GM18873 (cell line): Measurements from ENCODE around the gene OR9G4.

ENCODE experiments used
- ATAC-seq: cut with Tn5 transposase; IDR thresholded peaks from one replicate; pipeline ENCODE4 v1.9.1; 2021; ENCODE audit warnings: mild to moderate bottlenecking, moderate library complexity, moderate number of reproducible peaks; ENCODE audit not compliant: unreplicated experiment, low FRiP score

OR9G4 gene

DNA sequence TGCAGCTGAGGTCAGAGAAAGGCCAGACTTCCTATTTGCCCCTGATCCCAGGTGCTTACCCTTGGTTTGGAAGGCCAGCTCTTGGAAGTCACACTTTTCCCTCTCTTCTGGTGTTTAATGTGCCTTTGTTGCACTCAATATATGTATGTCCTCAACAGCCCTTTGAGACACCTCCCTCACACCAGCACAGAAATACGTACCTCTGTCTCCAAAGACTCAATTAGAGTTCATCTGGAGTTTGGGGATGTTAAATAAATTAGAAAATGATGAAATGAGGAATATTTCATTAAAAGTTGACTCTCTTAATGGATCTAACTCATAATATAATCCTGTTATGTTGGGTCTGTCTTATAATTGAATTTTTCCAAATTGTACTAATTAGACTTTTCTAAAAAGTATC, at the start of gene OR9G4:
Gene OR9G4 (minus strand): TSS at position 101 of the 400 bp plus-strand sequence. CDS start 4,931 bp downstream, outside the sequence.
- ATAC-seq, result no peak

DNA sequence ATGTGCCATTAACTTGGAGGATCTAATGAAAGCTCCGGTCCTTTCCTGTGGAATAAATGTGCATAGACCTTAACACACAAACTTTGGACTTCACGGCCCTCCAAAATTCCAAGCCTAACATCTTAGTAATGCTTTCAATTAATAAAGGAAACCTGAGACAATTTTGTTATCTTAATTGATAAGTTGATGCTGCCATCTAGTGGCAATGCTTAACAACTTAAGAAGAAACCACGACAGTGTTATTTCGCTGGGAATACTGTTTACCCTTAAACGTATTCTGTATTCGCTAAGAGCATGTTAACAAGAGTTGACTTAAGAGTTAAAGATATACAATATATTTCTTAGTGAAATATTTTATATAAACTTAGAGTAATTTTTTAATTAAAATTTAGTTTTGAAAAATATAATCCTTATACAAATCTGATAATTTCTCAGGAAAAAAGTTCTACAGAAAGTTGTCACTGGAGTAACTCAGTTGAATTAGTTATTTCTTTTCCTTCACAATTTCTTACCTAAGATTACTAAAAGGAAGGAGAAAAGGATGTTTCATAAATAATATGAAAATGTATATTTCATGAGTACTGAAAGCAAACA, 35.0 kb upstream of the OR9G4 start:
- ATAC-seq, result no peak

DNA sequence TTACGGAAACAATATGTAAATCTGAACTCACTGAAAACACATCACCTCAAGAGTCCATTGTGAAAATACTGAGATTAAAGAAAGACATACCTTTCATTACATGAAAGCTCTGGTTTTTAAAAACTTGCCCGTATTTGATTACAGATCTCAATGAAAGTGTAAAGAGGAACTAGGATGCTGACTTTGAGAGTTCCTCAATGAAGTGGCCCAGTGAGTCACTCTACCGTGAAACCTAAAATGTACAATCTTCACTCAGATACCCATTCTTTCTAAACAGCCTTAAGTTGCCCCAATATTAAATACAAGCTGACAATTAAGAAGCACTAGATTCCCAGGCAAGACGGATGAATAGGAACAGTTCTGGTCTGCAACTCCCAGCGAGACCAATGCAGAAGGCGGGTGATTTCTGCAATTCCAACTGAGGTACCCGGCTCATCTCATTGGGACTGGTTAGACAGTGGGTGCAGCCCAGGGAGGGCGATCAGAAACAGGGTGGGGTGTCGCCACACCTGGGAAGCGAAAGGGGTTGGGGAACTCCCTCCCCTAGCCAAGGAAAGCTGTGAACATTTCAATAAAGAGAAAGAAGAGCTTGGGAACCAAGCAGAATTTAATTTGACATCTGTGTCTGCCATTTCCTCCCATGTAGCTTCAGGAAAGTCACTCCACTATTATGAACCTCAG, 33.8 kb upstream of the OR9G4 start:
- no peak for ATAC-seq

DNA sequence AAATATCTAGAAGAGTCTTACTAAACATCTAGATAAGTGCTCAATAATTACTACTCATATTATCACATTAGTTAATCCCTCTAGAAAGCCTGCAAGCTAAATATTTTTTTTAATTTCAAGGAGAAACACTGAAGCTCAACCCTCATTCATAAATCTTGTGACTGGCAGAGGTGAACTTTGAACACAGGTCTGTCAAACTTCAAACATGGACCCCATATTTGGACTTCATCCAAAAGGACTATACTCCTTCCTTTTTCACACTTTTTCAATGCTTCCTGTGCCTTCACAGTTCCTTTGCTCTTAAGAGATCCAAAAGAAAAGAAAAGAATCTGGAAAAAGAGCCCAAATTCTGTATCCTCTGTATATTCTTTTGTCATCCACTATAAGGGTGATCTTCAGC, 28.3 kb upstream of the OR9G4 start:
- ATAC-seq, result no peak

DNA sequence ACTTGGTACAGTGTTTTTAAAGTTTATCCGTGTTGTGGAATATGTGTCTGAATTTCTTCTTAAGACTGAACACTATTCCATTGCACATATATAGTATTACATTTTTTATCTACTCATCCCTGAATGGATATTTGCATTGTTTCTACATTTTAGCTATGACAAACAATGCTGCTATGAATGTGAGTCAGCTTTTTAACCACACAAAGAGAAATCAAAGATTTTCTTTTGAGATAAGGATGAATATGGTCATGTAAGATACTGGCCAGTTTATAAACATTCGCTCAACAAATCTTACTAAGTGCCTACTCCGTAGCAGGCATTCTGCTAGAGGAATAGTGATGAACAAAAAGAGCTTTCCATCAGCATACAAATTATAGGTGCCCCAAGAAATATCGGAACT, 16.5 kb upstream of the OR9G4 start:
- no peak for ATAC-seq

DNA sequence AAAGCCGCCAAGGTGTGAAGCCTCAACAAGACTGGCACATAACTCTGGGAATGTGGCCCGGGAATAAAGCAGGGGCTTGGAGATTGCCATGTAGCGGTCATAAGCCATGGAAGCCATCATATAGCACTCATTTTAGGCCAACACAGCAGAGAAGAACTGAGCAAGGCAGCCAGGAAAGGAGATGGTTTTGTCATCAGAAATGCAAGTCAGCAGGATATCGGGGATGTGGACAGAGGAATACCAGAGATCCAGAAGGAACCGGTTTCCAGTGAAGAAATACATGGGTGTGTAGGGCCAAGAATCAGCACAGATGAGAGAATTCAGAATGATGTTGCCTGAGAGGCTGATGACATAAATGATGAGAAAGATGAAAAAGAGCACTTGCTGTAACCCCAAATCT, 3.0 kb upstream of the OR9G4 start:
- no peak for ATAC-seq

DNA sequence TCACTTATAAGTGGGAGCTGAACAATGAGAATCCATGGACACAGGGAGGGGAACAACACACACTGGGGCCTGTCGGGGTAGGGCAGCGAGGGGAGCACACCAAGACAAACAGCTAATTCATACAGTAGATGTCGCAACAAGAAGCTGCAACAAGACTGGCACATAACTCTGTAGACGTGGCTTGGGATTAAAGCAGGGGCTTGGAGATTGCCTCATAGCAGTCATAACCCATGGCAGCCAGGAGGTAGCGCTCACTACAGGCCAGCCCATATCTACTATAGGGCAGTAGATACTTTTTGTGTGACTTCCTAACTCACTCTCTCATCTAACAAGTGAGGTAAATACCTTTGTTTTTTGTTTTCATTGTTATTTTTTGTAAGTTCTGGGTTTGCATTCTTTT, 1.7 kb upstream of the OR9G4 start:
- ATAC-seq, result no peak

DNA sequence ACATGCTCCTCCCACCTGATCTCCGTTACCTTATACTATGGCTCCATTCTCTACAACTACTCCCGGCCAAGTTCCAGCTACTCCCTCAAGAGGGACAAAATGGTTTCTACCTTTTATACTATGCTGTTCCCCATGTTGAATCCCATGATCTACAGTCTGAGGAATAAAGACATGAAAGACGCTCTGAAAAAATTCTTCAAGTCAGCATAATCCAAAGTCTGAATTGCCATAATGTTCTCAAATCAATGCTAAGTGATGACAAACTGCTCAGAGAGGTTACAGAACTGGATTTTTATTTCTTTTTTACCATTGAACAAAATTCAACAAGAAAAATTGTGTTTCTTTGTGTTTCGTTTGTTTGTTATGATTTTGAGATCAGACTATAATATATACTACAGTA, 7.6 kb downstream of the OR9G4 start:
- no peak for ATAC-seq

DNA sequence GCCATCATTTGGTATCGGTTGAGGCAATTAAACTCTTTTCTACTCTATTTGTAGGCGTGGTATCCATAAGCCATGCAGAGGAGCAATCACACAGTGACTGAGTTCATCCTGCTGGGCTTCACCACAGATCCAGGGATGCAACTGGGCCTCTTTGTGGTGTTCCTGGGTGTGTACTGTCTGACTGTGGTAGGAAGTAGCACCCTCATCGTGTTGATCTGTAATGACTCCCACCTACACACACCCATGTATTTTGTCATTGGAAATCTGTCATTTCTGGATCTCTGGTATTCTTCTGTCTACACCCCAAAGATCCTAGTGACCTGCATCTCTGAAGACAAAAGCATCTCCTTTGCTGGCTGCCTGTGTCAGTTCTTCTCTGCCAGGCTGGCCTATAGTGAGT, 8.4 kb downstream of the OR9G4 start:
- ATAC-seq, result no peak

DNA sequence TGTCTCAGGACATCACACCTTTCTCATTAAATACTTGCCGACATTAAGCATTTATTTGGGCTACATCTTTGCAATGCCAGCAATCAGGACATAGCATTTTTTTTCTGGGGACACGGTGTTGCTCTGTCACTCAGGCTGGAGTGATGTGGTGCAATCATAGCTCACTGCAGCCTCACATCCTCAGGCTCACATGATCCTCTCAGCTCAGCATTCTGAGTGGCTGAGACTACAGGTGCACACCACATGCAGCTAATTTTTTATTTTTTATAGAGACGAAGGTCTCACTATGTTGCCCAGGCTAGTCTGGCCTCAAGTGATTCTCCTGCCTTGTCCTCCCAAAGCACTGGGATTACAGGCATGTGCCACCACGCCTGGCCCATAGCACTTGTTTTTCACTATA, 28.0 kb downstream of the OR9G4 start:
- no peak for ATAC-seq

DNA sequence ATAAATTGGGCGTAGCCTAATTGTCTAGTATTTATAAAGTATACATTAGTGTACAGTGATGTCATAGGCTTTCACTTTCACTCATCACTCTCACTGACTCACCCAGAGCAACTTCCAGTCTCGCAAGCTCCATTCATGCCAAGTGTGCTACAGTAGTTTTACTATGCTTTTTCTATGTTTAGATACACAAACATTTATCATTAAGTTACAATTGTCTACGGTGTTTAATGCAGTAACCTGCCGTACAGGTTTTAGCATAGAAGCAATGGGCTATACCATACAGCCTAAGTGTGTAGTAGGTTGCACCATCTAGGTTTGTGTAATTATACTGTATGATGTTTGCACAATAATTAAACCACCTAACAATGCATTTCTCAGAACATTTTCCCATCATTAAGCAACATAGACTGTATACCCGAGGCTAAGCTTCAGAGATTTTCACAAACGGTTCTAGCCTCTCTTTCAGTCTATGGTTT, 32.1 kb downstream of the OR9G4 start:
- no peak for ATAC-seq

DNA sequence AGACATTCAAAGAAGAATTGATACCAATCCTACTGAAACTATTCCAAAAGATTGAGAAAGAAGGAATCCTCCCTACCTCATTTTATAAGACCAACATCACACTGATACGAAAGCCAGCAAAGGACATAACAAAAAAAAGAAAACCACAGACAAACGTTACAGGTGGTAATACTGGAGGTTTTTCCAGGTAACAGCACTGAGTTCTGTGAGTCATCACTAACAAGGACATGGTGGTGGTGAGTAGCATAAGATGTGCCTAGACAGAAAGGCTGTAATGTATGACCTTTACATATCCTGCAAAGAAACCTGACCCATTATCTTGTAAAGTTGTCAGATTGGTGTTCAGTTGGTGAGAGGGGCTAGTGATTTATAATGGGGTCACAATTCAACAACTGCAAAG, 34.3 kb downstream of the OR9G4 start:
- no peak for ATAC-seq

DNA sequence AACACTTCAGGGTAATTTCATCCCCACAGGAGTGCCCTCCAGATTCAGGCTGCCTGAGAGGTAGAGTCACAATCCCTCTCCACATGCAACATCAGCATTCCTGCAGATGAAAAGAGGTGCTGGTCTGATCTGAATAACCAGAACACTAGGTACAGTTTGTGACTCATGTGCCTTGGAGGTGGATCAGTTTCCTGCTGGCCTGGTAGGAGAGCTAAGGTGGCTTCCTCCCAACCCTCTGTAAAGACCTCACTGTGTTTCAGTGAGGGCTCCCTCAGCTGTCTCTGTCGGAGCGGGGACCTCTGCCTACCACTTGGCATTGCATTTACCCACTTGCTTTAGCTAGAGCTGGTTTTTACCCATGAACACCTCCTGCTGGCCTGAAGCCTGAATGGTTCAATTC, 42.0 kb downstream of the OR9G4 start:
- ATAC-seq, result no peak

DNA sequence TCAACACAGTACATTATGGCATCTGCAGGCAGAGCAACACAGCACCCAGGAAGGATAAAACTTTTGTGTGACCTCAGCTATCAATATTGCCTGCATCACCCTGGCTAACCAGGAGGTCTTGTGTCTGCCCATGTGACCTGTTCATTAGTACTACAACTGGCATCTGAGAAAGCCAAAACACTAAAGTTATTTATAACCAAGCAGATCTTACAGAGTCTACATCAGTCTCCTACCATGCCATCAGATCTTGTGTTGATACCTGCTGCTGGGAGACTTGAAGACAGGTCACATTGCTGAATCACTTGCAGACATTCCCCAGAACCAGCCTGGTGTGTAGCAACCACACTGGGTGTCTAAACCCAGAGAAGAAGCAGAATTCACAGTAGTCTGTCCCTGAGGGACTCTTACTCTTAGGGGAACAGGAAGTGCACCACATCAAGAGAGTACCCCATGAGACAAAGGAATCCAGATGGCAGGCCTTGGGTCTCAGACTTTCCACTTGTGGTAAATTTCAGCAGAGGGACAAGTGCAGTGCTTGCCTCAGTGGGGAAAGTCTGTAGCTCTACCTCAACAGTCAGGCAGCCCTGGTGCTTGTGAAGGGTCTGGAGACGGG, 42.6 kb downstream of the OR9G4 start:
- ATAC-seq, result no peak

DNA sequence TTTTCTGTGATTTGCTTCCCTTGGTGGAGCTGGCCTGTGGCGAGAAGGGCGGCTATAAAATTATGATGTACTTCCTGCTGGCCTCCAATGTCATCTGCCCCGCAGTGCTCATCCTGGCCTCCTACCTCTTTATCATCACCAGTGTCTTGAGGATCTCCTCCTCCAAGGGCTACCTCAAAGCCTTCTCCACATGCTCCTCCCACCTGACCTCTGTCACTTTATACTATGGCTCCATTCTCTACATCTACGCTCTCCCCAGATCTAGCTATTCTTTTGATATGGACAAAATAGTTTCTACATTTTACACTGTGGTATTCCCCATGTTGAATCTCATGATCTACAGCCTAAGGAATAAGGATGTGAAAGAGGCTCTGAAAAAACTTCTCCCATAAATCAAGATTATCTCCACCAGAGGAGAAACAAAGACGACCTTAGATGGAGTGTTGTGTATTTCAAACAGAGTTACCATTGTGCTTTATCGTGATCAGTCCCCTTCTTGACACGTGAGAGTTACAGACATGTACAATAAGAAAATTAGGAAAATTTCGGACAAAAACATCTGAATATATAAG, 47.5 kb downstream of the OR9G4 start:
- ATAC-seq, result no peak

DNA sequence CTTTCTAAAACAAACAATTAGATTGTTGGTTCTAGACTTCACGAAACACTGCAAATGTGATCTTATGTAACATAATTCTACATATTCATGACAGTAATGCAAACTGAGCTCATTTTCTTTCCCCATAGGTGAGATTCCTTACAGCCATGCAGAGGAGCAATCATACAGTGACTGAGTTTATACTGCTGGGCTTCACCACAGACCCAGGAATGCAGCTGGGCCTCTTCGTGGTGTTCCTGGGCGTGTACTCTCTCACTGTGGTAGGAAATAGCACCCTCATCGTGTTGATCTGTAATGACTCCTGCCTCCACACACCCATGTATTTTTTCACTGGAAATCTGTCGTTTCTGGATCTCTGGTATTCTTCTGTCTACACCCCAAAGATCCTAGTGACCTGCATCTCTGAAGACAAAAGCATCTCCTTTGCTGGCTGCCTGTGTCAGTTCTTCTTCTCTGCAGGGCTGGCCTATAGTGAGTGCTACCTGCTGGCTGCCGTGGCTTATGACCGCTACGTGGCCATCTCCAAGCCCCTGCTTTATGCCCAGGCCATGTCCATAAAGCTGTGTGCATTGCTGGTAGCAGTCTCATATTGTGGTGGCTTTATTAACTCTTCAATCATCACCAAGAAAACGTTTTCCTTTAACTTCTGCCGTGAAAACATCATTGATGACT, 48.1 kb downstream of the OR9G4 start:
- no peak for ATAC-seq

DNA sequence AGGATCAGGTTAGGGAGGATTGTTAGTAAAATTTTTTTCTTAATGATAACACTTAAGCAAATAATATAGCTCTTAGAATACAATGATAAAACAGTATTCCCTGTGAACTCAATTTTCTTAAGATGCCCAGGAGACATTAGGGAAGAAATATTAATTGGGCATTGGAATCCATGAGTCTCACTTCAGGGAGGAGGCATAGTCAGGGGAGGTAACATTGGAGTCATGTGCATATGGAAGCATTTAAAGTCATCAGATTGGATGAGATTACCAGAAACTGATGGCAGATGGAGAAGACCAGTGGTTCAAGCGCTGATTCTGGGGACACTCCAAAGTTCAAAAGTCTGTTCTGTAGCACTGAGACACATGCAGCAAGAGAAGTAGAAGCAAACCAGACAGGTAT, 49.7 kb downstream of the OR9G4 start, which contains the start of gene OR9G1:
Gene OR9G1 (plus strand): TSS at position 301 of the 400 bp plus-strand sequence. CDS start 1,293 bp downstream, outside the sequence.
- no peak for ATAC-seq

DNA sequence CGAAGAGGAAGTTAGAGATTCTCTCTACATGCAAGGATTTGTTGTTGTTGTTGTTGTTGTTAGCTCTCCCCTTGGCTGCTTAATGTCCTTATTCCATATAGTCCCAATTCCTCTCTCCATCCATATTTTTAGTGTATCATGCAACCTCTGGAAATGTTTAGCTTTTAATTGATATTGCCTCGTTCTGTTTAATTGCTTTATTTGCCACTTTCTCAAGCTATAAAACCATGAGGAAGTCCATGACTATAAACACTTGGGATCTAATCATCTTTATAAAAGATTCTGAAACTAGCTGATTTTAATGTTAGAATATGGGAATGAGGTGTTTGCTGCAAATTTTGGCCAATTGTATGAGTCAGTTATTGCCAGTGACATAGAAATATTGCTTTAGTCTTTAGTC, 55.1 kb downstream of the OR9G4 start:
- no peak for ATAC-seq
